Common myeloid progenitor, CD34-positive (primary cell): ENCODE data around the gene HSF5.
A peak's percentile ranks its signal among the peaks of the same experiment; 100 is the strongest.

Experiments used
- CTCF ChIA-PET: fragments of 350-600 bp; sonication (Branson Sonifier 250); formaldehyde crosslinking; loops from one replicate; lab custom pipeline; 2021; ENCODE audit warnings: antibody characterized with exemption; lab: Charles Lee
- POLR2A ChIA-PET: fragments of 350-600 bp; sonication (Branson Sonifier 250); formaldehyde crosslinking; loops from one replicate; lab custom pipeline; 2021; ENCODE audit warnings: antibody characterized with exemption; lab: Charles Lee
- DNase-seq, 3 donors: peaks; one replicate each; pipeline versions ENCODE4 v3.0.0 to v3.0.0-alpha.2; 2013
- H3K27ac ChIP-seq, 2 experiments: 1 replicate in 1 of 2; 2 replicates in 1 of 2; pipeline ENCODE4 v1.7.0; 2013; ENCODE audit warnings: inconsistent platforms in 2 of 2, low read length in 2 of 2, mild to moderate bottlenecking in 2 of 2, low read depth in 1 of 2, moderate library complexity in 1 of 2; ENCODE audit not compliant: severe bottlenecking in 2 of 2, insufficient read depth in 1 of 2, poor library complexity in 1 of 2
- H3K27me3 ChIP-seq, 5 experiments: replicated peaks in 2 of 5; 1 replicate in 3 of 5; 2 replicates in 2 of 5; pipeline versions ENCODE4 v1.6.1 to v1.7.0; 2013; ENCODE audit warnings: low read length in 4 of 5, mild to moderate bottlenecking in 2 of 5, moderate library complexity in 2 of 5, inconsistent platforms in 1 of 5; ENCODE audit not compliant: insufficient read depth in 5 of 5, control insufficient read depth in 4 of 5
- H3K36me3 ChIP-seq, 4 experiments: 1 replicate in 2 of 4; 2 replicates in 2 of 4; pipeline versions ENCODE4 v1.6.1 to v1.7.0; 2013; ENCODE audit warnings: low read length in 3 of 4, control low read depth in 1 of 4, mild to moderate bottlenecking in 1 of 4; ENCODE audit not compliant: control insufficient read depth in 4 of 4, insufficient read depth in 4 of 4
- H3K4me1 ChIP-seq, 4 experiments: 1 replicate in 3 of 4; 2 replicates in 1 of 4; pipeline versions ENCODE4 v1.6.1 to v1.7.1; 2013; ENCODE audit warnings: low read length in 3 of 4, mild to moderate bottlenecking in 3 of 4, control low read depth in 1 of 4, inconsistent platforms in 1 of 4, moderate library complexity in 1 of 4; ENCODE audit not compliant: control insufficient read depth in 4 of 4, insufficient read depth in 4 of 4; ENCODE audit errors: control extremely low read depth in 1 of 4
- H3K4me3 ChIP-seq, 7 experiments: 1 replicate in 4 of 7; 2 replicates in 3 of 7; pipeline versions ENCODE4 v1.5.1 to v1.7.0; 2013; ENCODE audit warnings: mild to moderate bottlenecking in 7 of 7, low read length in 6 of 7, moderate library complexity in 6 of 7, inconsistent platforms in 2 of 7, low read depth in 2 of 7, control low read depth in 1 of 7; ENCODE audit not compliant: insufficient read depth in 4 of 7, control insufficient read depth in 1 of 7; ENCODE audit errors: extremely low read depth in 1 of 7
- H3K9me3 ChIP-seq, 5 experiments: 1 replicate in 4 of 5; 2 replicates in 1 of 5; pipeline versions ENCODE4 v1.6.1 to v1.7.1; 2013; ENCODE audit warnings: low read length in 4 of 5, mild to moderate bottlenecking in 2 of 5, inconsistent platforms in 1 of 5, low read depth in 1 of 5, moderate library complexity in 1 of 5; ENCODE audit not compliant: control insufficient read depth in 4 of 5, insufficient read depth in 2 of 5; ENCODE audit errors: control extremely low read depth in 1 of 5
- WGBS: methylation state at CpG from one replicate; pipeline ENCODE4 v1.1.5; 2013; ENCODE audit not compliant: insufficient coverage; 5-methylcytosine and 5-hydroxymethylcytosine counted together

HSF5 gene

DNA sequence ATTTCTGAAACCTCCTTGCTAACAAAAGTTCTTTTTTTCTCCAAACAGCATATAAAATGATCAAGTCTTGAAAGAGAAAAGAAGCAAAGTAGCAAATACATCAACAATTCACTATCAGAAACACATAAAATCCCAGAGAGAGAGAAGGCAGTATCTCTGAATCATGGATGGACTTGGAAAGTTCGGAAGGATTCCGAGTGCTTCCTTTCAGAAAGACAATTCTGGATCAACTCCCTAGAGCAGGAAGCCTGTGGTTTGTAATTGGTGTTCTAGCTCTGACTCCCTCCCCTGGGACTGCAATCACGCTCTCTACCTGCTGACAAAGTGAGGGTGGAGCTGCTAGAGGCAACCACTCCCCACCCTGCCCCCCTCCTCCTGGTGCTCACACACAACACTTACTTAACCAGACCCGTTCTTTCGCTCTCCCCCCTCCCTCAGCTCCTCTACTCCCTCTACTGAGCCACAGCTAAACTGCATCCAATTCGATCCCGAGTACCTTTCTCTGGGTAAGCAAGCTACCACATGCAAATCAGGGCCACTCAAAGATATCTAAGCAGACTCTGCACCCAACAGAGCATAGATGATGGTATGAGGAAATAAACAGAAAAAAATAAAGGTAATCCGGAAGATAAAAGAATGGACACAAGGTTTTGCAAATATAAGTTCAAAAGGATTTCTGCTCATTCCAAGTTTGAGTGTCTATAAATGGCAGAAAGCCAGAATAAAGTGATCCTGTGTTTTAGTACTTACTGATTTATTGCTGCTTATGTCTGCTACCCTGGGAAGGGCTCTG lies 70.7 kb downstream of the HSF5 start, which contains the start of gene RNF43:
RNF43 (minus strand) TSS at position 235 of the 793 bp plus-strand sequence. CDS start 1,957 bp downstream, outside the sequence.
- peaks cover 0 to 2% (median 0%) of the 10 kb centered on the region in 4 experiments for H3K36me3 ChIP-seq
- DNase-seq, result peak; percentile 91 to 95 (median 94)
- 0% methylated on average over 3 of the region's 8 CpGs for whole genome bisulfite sequencing
- peak within 1 kb of the TSS in 2 of 7 experiments; percentile 23 to 25 for H3K4me3 ChIP-seq
- CTCF ChIA-PET, result interaction anchor here (0.6 to 4.3 kb wide), 21 partner anchors 8 to 101 kb away, joined by 3 to 57 read pairs (median 4); partner anchors contain the start of gene SUPT4H1
- H3K27ac ChIP-seq, result no peak within 1 kb of the TSS
- no peaks in the 10 kb centered on the region for H3K27me3 ChIP-seq
- no peaks in the 10 kb centered on the region for H3K9me3 ChIP-seq
- peaks cover 3 to 8% (median 5%) of the 10 kb centered on the region in 4 experiments for H3K4me1 ChIP-seq
- POLR2A ChIA-PET, result interaction anchor here (1.0 to 1.2 kb wide), 2 partner anchors 66 to 90 kb away, joined by 3 to 5 read pairs; partner anchors contain the start of gene SUPT4H1

DNA sequence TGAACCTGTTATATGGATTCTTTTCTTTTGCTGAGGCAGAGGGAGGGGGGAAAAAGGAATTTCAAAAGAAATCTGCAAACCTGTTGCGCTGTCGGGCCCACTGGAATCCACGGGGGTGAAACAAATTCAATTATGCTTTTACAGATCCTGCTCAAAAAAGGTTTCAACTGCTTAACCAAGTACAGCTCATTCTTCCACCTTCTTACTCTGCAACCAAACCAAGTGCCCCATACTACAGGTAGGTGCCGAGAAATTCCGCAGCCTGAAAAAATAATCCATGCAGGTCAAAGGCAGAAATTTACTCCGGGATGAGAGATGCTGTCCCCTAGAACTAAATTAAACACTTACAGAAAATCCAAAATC lies 71.3 kb downstream of the HSF5 start:
- no peak for DNase-seq
- H3K9me3 ChIP-seq, result no peaks in the 10 kb centered on the region
- peaks cover 0 to 2% (median 0%) of the 10 kb centered on the region in 4 experiments for H3K36me3 ChIP-seq
- CTCF ChIA-PET, result interaction anchor here (0.7 to 4.3 kb wide), 15 partner anchors 8 to 100 kb away, joined by 3 to 57 read pairs (median 4); partner anchors contain the start of gene SUPT4H1
- H3K4me3 ChIP-seq, result no peak overlapping the region
- no peaks in the 10 kb centered on the region for H3K27me3 ChIP-seq
- peaks cover 3 to 8% (median 5%) of the 10 kb centered on the region in 4 experiments for H3K4me1 ChIP-seq
- POLR2A ChIA-PET, result interaction anchor here (1.2 kb wide), 1 partner anchor 90 kb away, joined by 5 read pairs; no protein-coding TSS in a partner anchor
- WGBS, result 95% methylated on average over 5 of the region's 6 CpGs
- no peak overlapping the region for H3K27ac ChIP-seq

DNA sequence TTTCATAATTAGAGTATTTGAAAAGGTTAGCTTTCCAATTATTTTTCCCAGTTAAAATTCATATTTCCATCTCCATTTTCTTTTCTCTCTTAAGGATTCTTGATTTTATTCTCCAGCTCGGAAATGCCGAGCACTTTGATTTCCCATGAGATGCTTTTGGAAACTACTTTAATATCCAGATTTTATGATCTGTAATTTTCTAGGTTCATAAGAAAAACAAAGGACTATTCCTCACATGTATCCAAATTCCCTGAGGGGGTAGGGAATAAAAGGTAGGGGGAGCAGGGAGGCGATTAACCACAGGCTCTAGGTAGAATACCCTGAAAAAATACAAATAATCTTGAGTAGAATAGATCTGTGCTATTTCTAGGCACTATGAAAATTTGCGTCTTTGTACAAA lies 71.8 kb downstream of the HSF5 start:
- Histone ChIP-seq H3K27me3 (no peaks in the 10 kb centered on the region), H3K9me3 (no peaks in the 10 kb centered on the region), H3K27ac (no peak overlapping the region), H3K4me3 (no peak overlapping the region), H3K36me3 (peaks cover 0 to 2% (median 0%) of the 10 kb centered on the region in 4 experiments), H3K4me1 (peaks cover 3 to 8% (median 5%) of the 10 kb centered on the region in 4 experiments)
- DNase-seq, result no peak
- ChIA-PET CTCF (interaction anchor here (1.2 to 4.3 kb wide), 6 partner anchors 32 to 100 kb away, joined by 3 to 57 read pairs (median 4); no protein-coding TSS in a partner anchor), POLR2A (no interaction called here)
- WGBS, result no CpG with 5 or more reads among the region's 4 CpGs

DNA sequence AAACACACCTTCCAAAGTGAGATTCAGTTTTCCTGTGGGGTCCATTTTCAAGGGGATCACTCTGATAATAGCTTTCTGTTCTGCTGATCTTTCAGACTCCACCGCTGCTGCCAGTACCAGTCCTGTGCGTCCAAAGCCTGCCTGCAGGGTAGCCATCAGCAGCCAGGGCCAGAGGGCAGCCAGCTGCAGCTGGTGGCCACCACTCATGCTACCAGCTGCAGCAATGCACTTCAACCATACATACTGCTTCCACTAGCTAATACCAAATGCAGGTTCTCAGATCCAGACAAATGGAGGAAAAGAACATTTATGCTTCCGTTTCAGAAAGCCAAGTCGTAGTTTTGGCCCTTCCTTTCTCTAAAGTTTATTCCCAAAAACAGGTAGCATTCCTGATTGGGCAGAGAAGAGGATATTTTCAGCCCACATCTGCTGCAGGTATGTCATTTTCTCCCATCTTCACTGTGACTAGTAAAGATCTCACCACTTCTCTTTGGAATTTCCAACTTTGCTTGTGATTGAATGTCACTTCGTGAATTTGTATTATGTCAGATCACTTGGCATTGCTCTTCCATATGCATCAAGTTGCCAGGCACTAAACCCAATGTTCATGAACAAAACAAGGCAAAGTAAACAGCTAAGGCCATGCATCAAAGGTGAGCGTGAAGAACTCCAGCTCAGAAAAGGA lies 72.7 kb downstream of the HSF5 start:
- DNase-seq, result no peak
- Histone ChIP-seq H3K27me3 (no peaks in the 10 kb centered on the region), H3K27ac (no peak overlapping the region), H3K4me3 (no peak overlapping the region), H3K9me3 (no peaks in the 10 kb centered on the region), H3K4me1 (peaks cover 3 to 8% (median 5%) of the 10 kb centered on the region in 4 experiments), H3K36me3 (peaks cover 0 to 2% (median 0%) of the 10 kb centered on the region in 4 experiments)
- ChIA-PET CTCF (interaction anchor here (1.2 to 4.3 kb wide), 4 partner anchors 24 to 99 kb away, joined by 3 to 57 read pairs (median 9); no protein-coding TSS in a partner anchor), POLR2A (interaction anchor here (1.1 kb wide), 1 partner anchor 63 kb away, joined by 3 read pairs; no protein-coding TSS in a partner anchor)
- WGBS, result 97% methylated on average over 3 of the region's 6 CpGs

DNA sequence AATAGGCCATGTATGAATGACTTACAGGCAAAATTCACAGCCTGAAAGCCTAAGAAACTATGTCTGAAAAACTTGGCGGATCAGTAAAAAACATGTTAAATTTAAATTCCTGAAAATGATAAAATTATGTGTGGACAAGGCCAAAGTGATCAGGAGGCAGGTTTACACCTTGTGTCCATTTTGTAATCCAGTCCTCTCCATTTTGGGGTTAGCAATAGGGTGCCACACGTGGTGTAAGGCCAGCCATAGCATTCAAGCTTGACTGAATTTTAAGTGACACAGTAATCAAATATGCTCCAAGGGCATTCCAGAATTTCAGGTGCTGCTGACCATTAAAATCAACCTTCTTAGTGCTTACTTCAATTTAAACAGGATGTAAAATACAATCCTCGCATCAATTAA lies 73.6 kb downstream of the HSF5 start:
- Histone ChIP-seq H3K27me3 (no peaks in the 10 kb centered on the region), H3K36me3 (peaks cover 0 to 2% (median 0%) of the 10 kb centered on the region in 4 experiments), H3K9me3 (no peaks in the 10 kb centered on the region), H3K4me1 (peaks cover 3 to 8% (median 5%) of the 10 kb centered on the region in 4 experiments), H3K4me3 (no peak overlapping the region), H3K27ac (no peak overlapping the region)
- CTCF ChIA-PET, result interaction anchor here (1.8 to 4.3 kb wide), 2 partner anchors 24 to 98 kb away, joined by 4 to 57 read pairs; no protein-coding TSS in a partner anchor
- POLR2A ChIA-PET, result no interaction called here
- no peak for DNase-seq
- 100% methylated on average over 2 of the region's 3 CpGs for WGBS

DNA sequence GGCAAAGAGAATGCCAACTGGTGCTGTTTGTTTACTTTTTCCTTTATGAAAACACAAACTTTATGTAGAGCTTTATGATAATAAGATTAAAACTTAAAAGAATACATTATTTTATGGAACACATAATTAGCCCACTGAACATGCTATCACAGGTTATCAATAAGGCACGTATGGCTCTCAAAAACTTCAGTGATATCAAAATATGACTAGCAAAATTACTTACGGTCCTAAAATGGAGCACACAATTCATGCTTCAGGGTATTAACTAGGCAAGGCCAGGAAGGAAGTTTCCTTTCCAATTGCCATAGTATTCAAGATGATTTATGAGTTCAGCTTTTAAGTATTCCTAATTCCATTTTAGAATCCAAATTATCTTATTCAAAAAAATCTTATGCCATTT lies 74.5 kb downstream of the HSF5 start:
- no peak for DNase-seq
- Histone ChIP-seq H3K36me3 (peaks cover 0 to 2% (median 0%) of the 10 kb centered on the region in 4 experiments), H3K4me1 (peaks cover 3 to 8% (median 5%) of the 10 kb centered on the region in 4 experiments), H3K27me3 (no peaks in the 10 kb centered on the region), H3K4me3 (no peak overlapping the region), H3K9me3 (no peaks in the 10 kb centered on the region), H3K27ac (no peak overlapping the region)
- WGBS, result 83% methylated on average over 2 of the region's 2 CpGs
- ChIA-PET CTCF (interaction anchor here (0.9 to 1.8 kb wide), 4 partner anchors 23 to 96 kb away, joined by 3 to 4 read pairs (median 4); no protein-coding TSS in a partner anchor), POLR2A (no interaction called here)
